ENCODE results near the gene PLEKHS1.
"Not testable (repeated sequence)": the region's sequence is repeated elsewhere in the genome, so short reads cannot be mapped to it uniquely, and the experiment has no call there.

PLEKHS1 gene

GRCh38 chr10:113801569-113801968, 50.1 kb downstream of the PLEKHS1 start:
- no peak for DNase-seq

GRCh38 chr10:113802997-113803396, 51.5 kb downstream of the PLEKHS1 start:
- DNase-seq = no peak

GRCh38 chr10:113806503-113806902, 55.0 kb downstream of the PLEKHS1 start:
- no peak for DNase-seq

- DNase-seq = no peak
Measured at GRCh38 chr10:113808168-113808567, 56.7 kb downstream of the PLEKHS1 start.

GRCh38 chr10:113814700-113815099, 63.2 kb downstream of the PLEKHS1 start:
- DNase-seq = not testable (repeated sequence)

- DNase-seq = no peak
Measured at GRCh38 chr10:113819989-113820388, 68.5 kb downstream of the PLEKHS1 start.

- DNase-seq = peak; percentile 2
Measured at GRCh38 chr10:113820507-113820906, 69.0 kb downstream of the PLEKHS1 start.

- DNase-seq = not testable (repeated sequence)
Measured at GRCh38 chr10:113821306-113821705, 69.8 kb downstream of the PLEKHS1 start.

- no peak for DNase-seq
Measured at GRCh38 chr10:113822174-113822573, 70.7 kb downstream of the PLEKHS1 start.

- DNase-seq = no peak
Measured at GRCh38 chr10:113823389-113823788, 71.9 kb downstream of the PLEKHS1 start.

GRCh38 chr10:113825791-113826190, 74.3 kb downstream of the PLEKHS1 start:
- no peak for DNase-seq

GRCh38 chr10:113828567-113828966, 77.1 kb downstream of the PLEKHS1 start:
- DNase-seq = not testable (repeated sequence)

Measured in EL (cell line).